GM12878 (cell line): ENCODE measurements around the gene RALGPS1. TPM values are rescaled to one million over a fixed set of nuclear protein-coding genes. Genes with fewer than 3 reads are reported as not detected.

Experiments used
- ATF3 ChIP-seq: IDR thresholded peaks from 2 replicates; pipeline ENCODE4 v1.6.1; 2011; ENCODE audit warnings: low read depth, mild to moderate bottlenecking, low read length, moderate library complexity, borderline replicate concordance; ENCODE audit errors: extremely low read depth
- ATF7 ChIP-seq: fragments of 450-650 bp; IDR thresholded peaks from 2 replicates; pipeline ENCODE4 v1.6.1; 2016; ENCODE audit warnings: low read depth, mild to moderate bottlenecking
- BHLHE40 ChIP-seq, 2 experiments: fragments of 450-650 bp in 1 of 2; IDR thresholded peaks; 2 replicates each; pipeline ENCODE4 v1.6.1; 2011 to 2017; ENCODE audit warnings: low read depth in 2 of 2, borderline replicate concordance in 1 of 2, improper control_type of control experiment in 1 of 2, low read length in 1 of 2, mild to moderate bottlenecking in 1 of 2
- CBX5 ChIP-seq: sonication (generic); IDR thresholded peaks from 2 replicates; pipeline ENCODE4 v1.6.1; 2016; ENCODE audit warnings: low read depth, moderate library complexity, mild to moderate bottlenecking, inconsistent platforms
- E2F4 ChIP-seq: IDR thresholded peaks from 2 replicates; pipeline ENCODE4 v1.6.1; 2012; ENCODE audit warnings: low read depth, low read length, improper control_type of control experiment
- EGR1 ChIP-seq, 2 experiments: IDR thresholded peaks; 1 replicate in 1 of 2; 2 replicates in 1 of 2; pipeline ENCODE4 v1.6.1; 2011 to 2012; ENCODE audit warnings: low read depth in 2 of 2, low read length in 2 of 2, borderline replicate concordance in 1 of 2, mild to moderate bottlenecking in 1 of 2, moderate library complexity in 1 of 2
- HDGF ChIP-seq: fragments of 450-650 bp; IDR thresholded peaks from 2 replicates; pipeline ENCODE4 v1.6.1; 2016; ENCODE audit warnings: antibody characterized with exemption
- IRF5 ChIP-seq: fragments of 450-650 bp; IDR thresholded peaks from 2 replicates; pipeline ENCODE4 v1.6.1; 2017; ENCODE audit warnings: borderline replicate concordance
- JUNB ChIP-seq: IDR thresholded peaks from 2 replicates; pipeline ENCODE4 v1.6.1; 2016; ENCODE audit warnings: antibody characterized with exemption, mild to moderate bottlenecking
- LARP7 ChIP-seq: fragments of 450-650 bp; IDR thresholded peaks from 2 replicates; pipeline ENCODE4 v1.6.1; 2017; ENCODE audit warnings: mild to moderate bottlenecking
- MLLT1 ChIP-seq: fragments of 450-650 bp; IDR thresholded peaks from 2 replicates; pipeline ENCODE4 v1.6.1; 2016; ENCODE audit warnings: mild to moderate bottlenecking
- MTA2 ChIP-seq: fragments of 450-650 bp; IDR thresholded peaks from 2 replicates; pipeline ENCODE4 v1.6.1; 2016; ENCODE audit warnings: low read depth, mild to moderate bottlenecking, moderate library complexity
- PBX3 ChIP-seq: IDR thresholded peaks from 2 replicates; pipeline ENCODE4 v1.6.1; 2011; ENCODE audit warnings: mild to moderate bottlenecking, low read depth, low read length, moderate library complexity; ENCODE audit not compliant: insufficient replicate concordance
- PML ChIP-seq: IDR thresholded peaks from 2 replicates; pipeline ENCODE4 v1.6.1; 2012; ENCODE audit warnings: low read length, inconsistent platforms
- RCOR1 ChIP-seq: conservative IDR thresholded peaks from 2 replicates; pipeline ENCODE4 v1.6.1; 2012; ENCODE audit warnings: low read depth, low read length, improper control_type of control experiment
- RFX5 ChIP-seq: IDR thresholded peaks from 2 replicates; pipeline ENCODE4 v1.6.1; 2011; ENCODE audit warnings: low read depth, low read length, improper control_type of control experiment
- SREBF2 ChIP-seq: IDR thresholded peaks from 2 replicates; pipeline ENCODE4 v1.6.1; 2012; ENCODE audit warnings: mild to moderate bottlenecking, low read length
- SUZ12 ChIP-seq: fragments of 200-600 bp; sonication (generic); IDR thresholded peaks from one replicate; pipeline ENCODE4 v1.6.1; 2018; ENCODE audit warnings: antibody characterized with exemption, mild to moderate bottlenecking; ENCODE audit not compliant: unreplicated experiment
- YBX1 ChIP-seq: fragments of 450-650 bp; IDR thresholded peaks from 2 replicates; pipeline ENCODE4 v1.6.1; 2016; ENCODE audit warnings: antibody characterized with exemption
- YY1 ChIP-seq: IDR thresholded peaks from 2 replicates; pipeline ENCODE4 v1.6.1; 2011; ENCODE audit warnings: low read depth, mild to moderate bottlenecking, low read length
- ZBTB11 ChIP-seq: fragments of 450-650 bp; formaldehyde crosslinking; IDR thresholded peaks from 2 replicates; pipeline ENCODE4 v1.5.0; 2022; ENCODE audit warnings: mild to moderate bottlenecking, missing genetic modification characterization
- polyA plus RNA-seq, 11 experiments: library from polyadenylated mRNA; depleted of rRNA in 4 of 11; unstranded in 6 of 11; stranded (reverse) in 5 of 11; fragments of >200 nt; fragmentation: Nextera tagmentation in 4 of 11; fragmentation: Illumina TruSeq in 1 of 11; extraction: Ambion mirVana in 4 of 11; extraction: Trizol in 1 of 11; gene quantifications; 1 replicate in 1 of 11; 2 replicates in 10 of 11; pipeline versions ENCODE4 v1.2.1 to v1.2.3, GENCODE V29; 2011 to 2016; ENCODE audit warnings: inconsistent platforms in 2 of 11, missing spikeins in 2 of 11, low read depth in 1 of 11
- total RNA-seq, 4 experiments: library from RNA; depleted of rRNA in 3 of 4; stranded (reverse); fragments of >200 nt in 3 of 4; fragmentation: Illumina TruSeq in 1 of 4; extraction: Trizol in 1 of 4; gene quantifications; 2 replicates each; pipeline versions ENCODE4 v1.2.1 to v1.2.3, GENCODE V29; 2013 to 2021

Gene RALGPS1
- total and polyA plus RNA-seq, 10 of the 15 experiments (the other 5 are each of a cell fraction or from before 2014, with no cell fraction given) = 0.13 to 5.6 (median 2.7) TPM

- TF ChIP-seq MLLT1 (0 out of 2 replicates have a peak, but pooled peaks have one; percentile 55), ZBTB11 (no peak), MTA2 (peak; percentile 89; the same call in 1 of the 2 replicates), PBX3 (no peak), E2F4 (no peak), CBX5 (0 out of 2 replicates have a peak, but pooled peaks have one; percentile 22), SUZ12 (no peak), HDGF (no peak), IRF5 (no peak), ATF3 (no peak), LARP7 (no peak), YBX1 (no peak), YY1 (no peak), ATF7 (peak; percentile 95), BHLHE40 (IDR thresholded peaks at IDR 0.05; ENCODE audit: borderline replicate concordance in 1 of 2, low read depth in 2 of 2, low read length in 1 of 2) (peak; percentile 39 to 51; a peak in 2 of 4 replicates), PML (no peak), EGR1 (IDR thresholded peaks at IDR 0.05; ENCODE audit: borderline replicate concordance in 1 of 2, low read depth in 2 of 2, low read length in 2 of 2) (no peak), JUNB (peak; percentile 68), RFX5 (no peak), RCOR1 (0 out of 2 replicates have a peak, but pooled peaks have one; percentile 90), SREBF2 (no peak)
Measured at GRCh38 chr9:127154390-127155191, 240.0 kb downstream of the RALGPS1 start (continued).
